ENCODE results near the gene STXBP2.

GRCh38 chr19:7618348-7618747 lies 18.6 kb upstream of the STXBP2 start:
- TF ChIP-seq CTCF (IDR thresholded peaks at IDR 0.05; ENCODE audit: low read length) = no peak
- TF ChIP-seq EZH2 (optimal IDR thresholded peaks at IDR 0.05; ENCODE audit: low read depth, low read length) = no peak
- no peak for TF ChIP-seq EZH2phosphoT487 (IDR thresholded peaks at IDR 0.05; ENCODE audit: low read length)

All from MM.1S (cell line).